Gastroesophageal sphincter (tissue), 4 donors: Measurements from ENCODE around the gene ATG2B. TPM values are rescaled to one million over a fixed set of nuclear protein-coding genes. Genes with fewer than 3 reads are reported as not detected.

Experiments used
- ATAC-seq: fragments of 150-250 bp; one replicate; pipeline ENCODE4 v1.9.1; 2016; ENCODE audit warnings: mild to moderate bottlenecking, moderate library complexity
- H3K27ac ChIP-seq, 4 donors: fragments of 200-600 bp; sonication (generic) in 3 of 4; 1 replicate in 3 of 4; 2 replicates in 1 of 4; pipeline ENCODE4 v1.5.1; 2016 to 2019
- H3K27me3 ChIP-seq: fragments of 200-600 bp; sonication (generic); one replicate; pipeline ENCODE4 v1.5.1; 2019
- H3K36me3 ChIP-seq, 2 donors: fragments of 200-600 bp; sonication (generic); one replicate each; pipeline ENCODE4 v1.5.1; 2019; ENCODE audit warnings: control low read depth in 1 of 2
- H3K4me1 ChIP-seq, 3 donors: fragments of 200-600 bp; sonication (generic); 1 replicate in 2 of 3; 2 replicates in 1 of 3; pipeline ENCODE4 v1.5.1; 2016 to 2019; ENCODE audit warnings: control low read depth in 2 of 3
- H3K4me3 ChIP-seq, 2 donors: fragments of 200-600 bp; sonication (generic); one replicate each; pipeline ENCODE4 v1.5.1; 2019; ENCODE audit warnings: mild to moderate bottlenecking in 1 of 2, moderate library complexity in 1 of 2
- H3K9me3 ChIP-seq, 3 donors: fragments of 200-600 bp; sonication (generic); one replicate each; pipeline ENCODE4 v1.5.1; 2017 to 2019; ENCODE audit warnings: control low read depth in 2 of 3
- EP300 ChIP-seq: sonication (generic); formaldehyde crosslinking; IDR thresholded peaks from one replicate; pipeline ENCODE4 v1.6.1; 2017; ENCODE audit warnings: antibody characterized with exemption, mild to moderate bottlenecking
- POLR2A ChIP-seq, 2 donors: fragments of 450-650 bp; IDR thresholded peaks; one replicate each; pipeline ENCODE4 v1.6.1; 2017; ENCODE audit warnings: antibody characterized with exemption in 2 of 2, mild to moderate bottlenecking in 2 of 2, moderate library complexity in 1 of 2
- POLR2AphosphoS5 ChIP-seq: sonication (generic); formaldehyde crosslinking; IDR thresholded peaks from one replicate; pipeline ENCODE4 v1.6.1; 2017; ENCODE audit warnings: antibody characterized with exemption
- WGBS, 2 donors: methylation state at CpG; one replicate each; pipeline ENCODE4 v1.1.5; 2018; ENCODE audit warnings: low coverage in 1 of 2; 5-methylcytosine and 5-hydroxymethylcytosine counted together
- total RNA-seq, 4 donors: library from RNA; depleted of rRNA; stranded (reverse); fragments of >200 nt; gene quantifications; one replicate each; pipeline ENCODE4 v1.1.0, GENCODE V29; 2016
- TF ChIP-seq, protein P1 (sequence below), 4 experiments: fragments of 200-600 bp in 2 of 4; fragments of 450-650 bp in 2 of 4; sonication (generic) in 1 of 4; IDR thresholded peaks; one replicate each; pipeline ENCODE4 v1.5.1; 2017 to 2019; ENCODE audit warnings: antibody characterized with exemption in 4 of 4, mild to moderate bottlenecking in 2 of 4, moderate library complexity in 2 of 4

The ATG2B gene
- total RNA-seq, 4 donors from 2014 or later, result 18.9 to 40.5 (median 25.8) TPM

GRCh38 chr14:96318836-96319235 is 44.3 kb downstream of the ATG2B start:
- H3K4me1 ChIP-seq, result no peaks in the 10 kb centered on the region
- H3K27ac ChIP-seq, result no peak overlapping the region
- no peaks in the 10 kb centered on the region for H3K9me3 ChIP-seq
- 93 to 100% methylated on average over 2 to 4 of the region's 9 CpGs for WGBS, 2 donors
- peaks cover 11 to 98% of the 10 kb centered on the region in 2 donors for H3K36me3 ChIP-seq
- H3K27me3 ChIP-seq, result no peaks in the 10 kb centered on the region
- no peak overlapping the region for H3K4me3 ChIP-seq
- no peak for ATAC-seq
- TF ChIP-seq POLR2A (IDR thresholded peaks at IDR 0.05) (no peak), EP300 (no peak), POLR2AphosphoS5 (no peak)
- TF ChIP-seq, protein P1, sequence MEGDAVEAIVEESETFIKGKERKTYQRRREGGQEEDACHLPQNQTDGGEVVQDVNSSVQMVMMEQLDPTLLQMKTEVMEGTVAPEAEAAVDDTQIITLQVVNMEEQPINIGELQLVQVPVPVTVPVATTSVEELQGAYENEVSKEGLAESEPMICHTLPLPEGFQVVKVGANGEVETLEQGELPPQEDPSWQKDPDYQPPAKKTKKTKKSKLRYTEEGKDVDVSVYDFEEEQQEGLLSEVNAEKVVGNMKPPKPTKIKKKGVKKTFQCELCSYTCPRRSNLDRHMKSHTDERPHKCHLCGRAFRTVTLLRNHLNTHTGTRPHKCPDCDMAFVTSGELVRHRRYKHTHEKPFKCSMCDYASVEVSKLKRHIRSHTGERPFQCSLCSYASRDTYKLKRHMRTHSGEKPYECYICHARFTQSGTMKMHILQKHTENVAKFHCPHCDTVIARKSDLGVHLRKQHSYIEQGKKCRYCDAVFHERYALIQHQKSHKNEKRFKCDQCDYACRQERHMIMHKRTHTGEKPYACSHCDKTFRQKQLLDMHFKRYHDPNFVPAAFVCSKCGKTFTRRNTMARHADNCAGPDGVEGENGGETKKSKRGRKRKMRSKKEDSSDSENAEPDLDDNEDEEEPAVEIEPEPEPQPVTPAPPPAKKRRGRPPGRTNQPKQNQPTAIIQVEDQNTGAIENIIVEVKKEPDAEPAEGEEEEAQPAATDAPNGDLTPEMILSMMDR (IDR thresholded peaks at IDR 0.05), result no peak

GRCh38 chr14:96316087-96316486 is 47.1 kb downstream of the ATG2B start:
- Histone ChIP-seq H3K36me3 (peaks cover 12 to 98% of the 10 kb centered on the region in 2 donors), H3K4me3 (no peak overlapping the region), H3K27me3 (no peaks in the 10 kb centered on the region), H3K4me1 (no peaks in the 10 kb centered on the region), H3K27ac (no peak overlapping the region), H3K9me3 (no peaks in the 10 kb centered on the region)
- WGBS, 2 donors, result 85 to 92% methylated on average over 2 to 3 of the region's 3 CpGs
- TF ChIP-seq EP300 (no peak), POLR2A (IDR thresholded peaks at IDR 0.05) (no peak), POLR2AphosphoS5 (no peak)
- TF ChIP-seq, protein P1 (IDR thresholded peaks at IDR 0.05), result no peak
- ATAC-seq, result no peak

DNA sequence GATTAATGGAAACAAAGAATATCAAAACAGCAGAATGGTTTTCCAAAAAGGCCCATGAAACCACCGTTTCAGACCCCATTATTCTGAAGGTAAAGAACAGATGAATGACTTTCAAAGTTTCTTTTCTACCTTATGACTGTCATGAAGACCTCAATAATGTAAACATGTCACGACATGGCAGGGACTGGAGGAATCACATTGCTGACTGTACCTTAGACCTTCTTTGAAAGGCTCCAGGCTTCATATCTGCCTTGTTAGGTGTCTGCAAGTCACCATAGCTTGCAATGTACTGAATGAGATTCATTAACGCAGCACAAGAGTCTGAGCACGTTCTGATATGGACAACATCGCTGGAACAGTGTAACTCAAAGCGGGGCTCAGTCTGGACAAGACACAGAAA is 52.2 kb downstream of the ATG2B start:
- Histone ChIP-seq H3K4me3 (no peak overlapping the region), H3K27me3 (no peaks in the 10 kb centered on the region), H3K9me3 (no peaks in the 10 kb centered on the region), H3K4me1 (no peaks in the 10 kb centered on the region), H3K27ac (no peak overlapping the region), H3K36me3 (peaks cover 13 to 96% of the 10 kb centered on the region in 2 donors)
- no peak for ATAC-seq
- TF ChIP-seq POLR2A (IDR thresholded peaks at IDR 0.05) (no peak), EP300 (no peak), POLR2AphosphoS5 (no peak)
- TF ChIP-seq, protein P1 (IDR thresholded peaks at IDR 0.05), result no peak
- 78 to 85% methylated on average over 2 to 6 of the region's 6 CpGs for WGBS, 2 donors

GRCh38 chr14:96309896-96310330 is 53.2 kb downstream of the ATG2B start:
- Histone ChIP-seq H3K27me3 (no peaks in the 10 kb centered on the region), H3K9me3 (no peaks in the 10 kb centered on the region), H3K27ac (no peak overlapping the region), H3K4me3 (no peak overlapping the region), H3K4me1 (no peaks in the 10 kb centered on the region), H3K36me3 (peaks cover 9 to 96% of the 10 kb centered on the region in 2 donors)
- TF ChIP-seq POLR2A (IDR thresholded peaks at IDR 0.05) (no peak), POLR2AphosphoS5 (no peak), EP300 (no peak)
- TF ChIP-seq, protein P1 (IDR thresholded peaks at IDR 0.05), result no peak
- no peak for ATAC-seq
- WGBS, 2 donors, result 66 to 72% methylated on average over 5 of the region's 5 CpGs

DNA sequence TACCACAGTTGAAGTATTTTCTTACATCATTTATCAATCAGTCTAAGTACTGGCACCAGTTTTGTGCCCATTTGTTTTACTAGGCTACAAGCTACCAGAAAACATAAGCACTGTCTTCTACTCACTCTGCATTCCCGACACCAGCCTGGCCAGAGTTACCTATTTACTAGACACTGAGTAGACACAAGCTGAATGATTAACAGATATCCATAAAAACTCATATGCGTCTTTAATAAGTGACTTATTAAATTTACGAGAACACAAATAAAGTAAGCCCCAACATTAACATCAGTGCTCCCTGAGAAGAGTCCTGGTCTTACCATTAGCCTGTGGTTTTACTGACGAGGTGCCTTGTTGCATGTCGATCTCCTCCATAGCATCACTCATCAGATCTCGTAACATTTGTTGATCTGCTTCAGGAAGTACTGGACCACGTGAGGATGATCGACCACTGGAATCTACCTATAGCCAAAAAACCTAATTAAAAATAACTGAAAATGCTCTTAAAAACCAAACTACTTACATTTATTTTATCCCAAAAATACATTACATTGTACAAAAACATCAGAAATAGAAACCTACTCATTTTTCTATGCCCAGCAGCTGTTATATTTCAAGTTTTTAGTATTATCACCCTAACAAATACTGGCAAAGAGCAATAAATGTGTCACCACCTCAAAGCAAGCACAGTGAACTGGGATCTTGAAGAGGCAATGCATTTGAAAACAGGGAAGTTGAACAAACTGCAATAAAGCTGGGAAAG is 53.8 kb downstream of the ATG2B start:
- TF ChIP-seq POLR2A (IDR thresholded peaks at IDR 0.05), result no peak
- TF ChIP-seq EP300, result no peak
- Histone ChIP-seq H3K4me1 (no peaks in the 10 kb centered on the region), H3K36me3 (peaks cover 9 to 96% of the 10 kb centered on the region in 2 donors), H3K27me3 (no peaks in the 10 kb centered on the region), H3K4me3 (no peak overlapping the region), H3K27ac (no peak overlapping the region), H3K9me3 (no peaks in the 10 kb centered on the region)
- ATAC-seq, result no peak
- 90 to 91% methylated on average over 8 of the region's 8 CpGs for WGBS, 2 donors
